Measurements from ENCODE around the gene NXPH2. TPM values are rescaled to one million over a fixed set of nuclear protein-coding genes. Genes with fewer than 3 reads are reported as not detected.
A peak's percentile ranks its signal among the peaks of the same experiment; 100 is the strongest.

Gene NXPH2
- polyA plus RNA-seq, 1 of the 3 experiments (the other 2 are of a cell fraction): not detected

DNA sequence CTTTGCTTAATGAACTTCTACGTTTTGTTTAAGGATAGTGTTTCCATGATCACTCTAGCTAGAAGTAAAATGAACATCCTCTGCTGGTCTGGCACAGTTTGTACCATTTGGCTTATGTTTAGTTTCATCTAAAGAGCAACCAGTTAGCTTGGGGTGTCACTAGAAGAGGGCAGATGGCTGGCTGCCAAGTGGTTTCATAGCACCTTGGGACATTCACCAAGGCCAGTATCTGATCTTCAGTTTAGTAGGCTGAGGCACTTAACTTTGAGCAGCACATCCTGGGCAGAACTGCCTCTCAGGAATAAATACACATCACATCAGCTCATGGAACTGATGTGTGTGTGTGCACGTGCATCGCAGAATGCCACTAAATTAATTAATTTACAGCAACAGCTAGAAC is 68.4 kb downstream of the NXPH2 start:
- Histone ChIP-seq H3K27me3 (ENCODE audit: insufficient read depth) (no peaks in the 10 kb centered on the region), H3K27ac (ENCODE audit: low read depth in 2 of 2, low read length in 1 of 2) (no peak overlapping the region), H3K4me3 (ENCODE audit: low read depth in 2 of 2, low read length in 1 of 2) (no peak overlapping the region), H3K9me3 (no peaks in the 10 kb centered on the region), H2AFZ (ENCODE audit: low read depth) (no peak overlapping the region), H3F3A (replicated peaks; ENCODE audit: insufficient read depth) (no peaks in the 10 kb centered on the region), H3K9me2 (no peaks in the 10 kb centered on the region), H4K20me1 (ENCODE audit: insufficient read depth) (no peaks in the 10 kb centered on the region), H3K9ac (no peak overlapping the region), H3K79me2 (ENCODE audit: insufficient read depth) (no peaks in the 10 kb centered on the region), H3K4me2 (no peak overlapping the region), H3K36me3 (replicated peaks in 1 of 2; ENCODE audit: control insufficient read depth in 1 of 2, insufficient read depth in 2 of 2, low read length in 1 of 2) (no peaks in the 10 kb centered on the region), H3K4me1 (ENCODE audit: control insufficient read depth in 1 of 2, insufficient read depth in 2 of 2, low read depth in 1 of 2, low read length in 1 of 2) (peaks cover 0 to 7% of the 10 kb centered on the region in 2 experiments; a peak in 2 of 4 replicates)
- POLR2A ChIA-PET: no interaction called here
- 93% methylated on average over 3 of the region's 3 CpGs for WGBS (ENCODE audit: low lambda C conversion rate)
- CTCF ChIA-PET: interaction anchor here (1.3 kb wide), 1 partner anchor 76 kb away, joined by 4 read pairs; no protein-coding TSS in a partner anchor
- DNase-seq: no peak
- no peak for TF ChIP-seq USF2 (IDR thresholded peaks at IDR 0.05; ENCODE audit: borderline replicate concordance, low read depth, low read length)
- no peak for TF ChIP-seq RFX5 (IDR thresholded peaks at IDR 0.05; ENCODE audit: low read length)
- TF ChIP-seq EZH2phosphoT487 (IDR thresholded peaks at IDR 0.05; ENCODE audit: borderline replicate concordance, low read depth): no peak
- no peak for TF ChIP-seq RCOR1 (IDR thresholded peaks at IDR 0.05; ENCODE audit: low read length)
- no peak for TF ChIP-seq RXRA (IDR thresholded peaks at IDR 0.05; ENCODE audit: borderline replicate concordance, low read depth)
- TF ChIP-seq, protein P1, sequence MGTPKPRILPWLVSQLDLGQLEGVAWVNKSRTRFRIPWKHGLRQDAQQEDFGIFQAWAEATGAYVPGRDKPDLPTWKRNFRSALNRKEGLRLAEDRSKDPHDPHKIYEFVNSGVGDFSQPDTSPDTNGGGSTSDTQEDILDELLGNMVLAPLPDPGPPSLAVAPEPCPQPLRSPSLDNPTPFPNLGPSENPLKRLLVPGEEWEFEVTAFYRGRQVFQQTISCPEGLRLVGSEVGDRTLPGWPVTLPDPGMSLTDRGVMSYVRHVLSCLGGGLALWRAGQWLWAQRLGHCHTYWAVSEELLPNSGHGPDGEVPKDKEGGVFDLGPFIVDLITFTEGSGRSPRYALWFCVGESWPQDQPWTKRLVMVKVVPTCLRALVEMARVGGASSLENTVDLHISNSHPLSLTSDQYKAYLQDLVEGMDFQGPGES (IDR thresholded peaks at IDR 0.05; ENCODE audit: low read depth, low read length): no peak
- TF ChIP-seq MXI1 (IDR thresholded peaks at IDR 0.05; ENCODE audit: low read depth, low read length): no peak
- no peak for TF ChIP-seq GATA2 (CRISPR knock-in tag; IDR thresholded peaks at IDR 0.05)
- TF ChIP-seq ELF1 (IDR thresholded peaks at IDR 0.05): no peak
- no peak for TF ChIP-seq ZBTB33 (IDR thresholded peaks at IDR 0.05; ENCODE audit: borderline replicate concordance, low read depth)
- no peak for TF ChIP-seq MEF2A (IDR thresholded peaks at IDR 0.05; ENCODE audit: borderline replicate concordance, low read depth)
- TF ChIP-seq NFIC (IDR thresholded peaks at IDR 0.05; ENCODE audit: borderline replicate concordance): no peak

- no peaks in the 10 kb centered on the region for H3K36me3 ChIP-seq (replicated peaks in 1 of 2; ENCODE audit: control insufficient read depth in 1 of 2, insufficient read depth in 2 of 2, low read length in 1 of 2)
- 33% methylated on average over 5 of the region's 5 CpGs for WGBS (ENCODE audit: low lambda C conversion rate)
- no peaks in the 10 kb centered on the region for H4K20me1 ChIP-seq (ENCODE audit: insufficient read depth)
- H3K9me3 ChIP-seq: no peaks in the 10 kb centered on the region
- no peaks in the 10 kb centered on the region for H3K27me3 ChIP-seq (ENCODE audit: insufficient read depth)
- H3K4me2 ChIP-seq: no peak overlapping the region
- POLR2A ChIA-PET: no interaction called here
- H3K9me2 ChIP-seq: no peaks in the 10 kb centered on the region
- no peak for DNase-seq
- CTCF ChIA-PET: interaction anchor here (0.6 kb wide), 2 partner anchors 11 to 78 kb away, joined by 3 read pairs; no protein-coding TSS in a partner anchor
- no peak overlapping the region for H3K9ac ChIP-seq
- H3K79me2 ChIP-seq (ENCODE audit: insufficient read depth): no peaks in the 10 kb centered on the region
- TF ChIP-seq, protein P2, sequence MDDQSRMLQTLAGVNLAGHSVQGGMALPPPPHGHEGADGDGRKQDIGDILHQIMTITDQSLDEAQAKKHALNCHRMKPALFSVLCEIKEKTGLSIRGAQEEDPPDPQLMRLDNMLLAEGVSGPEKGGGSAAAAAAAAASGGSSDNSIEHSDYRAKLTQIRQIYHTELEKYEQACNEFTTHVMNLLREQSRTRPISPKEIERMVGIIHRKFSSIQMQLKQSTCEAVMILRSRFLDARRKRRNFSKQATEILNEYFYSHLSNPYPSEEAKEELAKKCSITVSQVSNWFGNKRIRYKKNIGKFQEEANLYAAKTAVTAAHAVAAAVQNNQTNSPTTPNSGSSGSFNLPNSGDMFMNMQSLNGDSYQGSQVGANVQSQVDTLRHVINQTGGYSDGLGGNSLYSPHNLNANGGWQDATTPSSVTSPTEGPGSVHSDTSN (IDR thresholded peaks at IDR 0.05): peak; percentile 54
- TF ChIP-seq MAX (IDR thresholded peaks at IDR 0.05; ENCODE audit: low read depth) (no peak), TEAD4 (IDR thresholded peaks at IDR 0.05; ENCODE audit: borderline replicate concordance, insufficient read depth) (no peak), SIN3A (IDR thresholded peaks at IDR 0.05; ENCODE audit: borderline replicate concordance, low read depth, low read length) (no peak), RFX5 (IDR thresholded peaks at IDR 0.05; ENCODE audit: low read length) (no peak), NRF1 (IDR thresholded peaks at IDR 0.05; ENCODE audit: low read depth, low read length) (no peak), JUND (IDR thresholded peaks at IDR 0.05) (no peak), FOXM1 (IDR thresholded peaks at IDR 0.05; ENCODE audit: low read depth) (no peak), MEF2A (IDR thresholded peaks at IDR 0.05; ENCODE audit: borderline replicate concordance, low read depth) (no peak), TCF12 (IDR thresholded peaks at IDR 0.05) (peak; percentile 48)
- no peak overlapping the region for H3K4me3 ChIP-seq (ENCODE audit: low read depth in 2 of 2, low read length in 1 of 2)
- H3K27ac ChIP-seq (ENCODE audit: low read depth in 2 of 2, low read length in 1 of 2): peak overlapping the region in 1 of 2 experiments; percentile 68; a peak in 2 of 4 replicates
- no peaks in the 10 kb centered on the region for H3F3A ChIP-seq (replicated peaks; ENCODE audit: insufficient read depth)
- peaks cover 0 to 7% of the 10 kb centered on the region in 2 experiments; a peak in 2 of 4 replicates for H3K4me1 ChIP-seq (ENCODE audit: control insufficient read depth in 1 of 2, insufficient read depth in 2 of 2, low read depth in 1 of 2, low read length in 1 of 2)
- no peak overlapping the region for H2AFZ ChIP-seq (ENCODE audit: low read depth)
Measured at GRCh38 chr2:138708682-138709241, 71.4 kb downstream of the NXPH2 start.
